Gastroesophageal sphincter (tissue), 4 donors: ENCODE results near the gene PYGB. TPM values are rescaled to one million over a fixed set of nuclear protein-coding genes. Genes with fewer than 3 reads are reported as not detected.

ENCODE experiments used
- ATAC-seq: fragments of 150-250 bp; one replicate; pipeline ENCODE4 v1.9.1; 2016; ENCODE audit warnings: mild to moderate bottlenecking, moderate library complexity
- H3K27ac ChIP-seq, 4 donors: fragments of 200-600 bp; sonication (generic) in 3 of 4; 1 replicate in 3 of 4; 2 replicates in 1 of 4; pipeline ENCODE4 v1.5.1; 2016 to 2019
- H3K27me3 ChIP-seq: fragments of 200-600 bp; sonication (generic); one replicate; pipeline ENCODE4 v1.5.1; 2019
- H3K36me3 ChIP-seq, 2 donors: fragments of 200-600 bp; sonication (generic); one replicate each; pipeline ENCODE4 v1.5.1; 2019; ENCODE audit warnings: control low read depth in 1 of 2
- H3K4me1 ChIP-seq, 3 donors: fragments of 200-600 bp; sonication (generic); 1 replicate in 2 of 3; 2 replicates in 1 of 3; pipeline ENCODE4 v1.5.1; 2016 to 2019; ENCODE audit warnings: control low read depth in 2 of 3
- H3K4me3 ChIP-seq, 2 donors: fragments of 200-600 bp; sonication (generic); one replicate each; pipeline ENCODE4 v1.5.1; 2019; ENCODE audit warnings: mild to moderate bottlenecking in 1 of 2, moderate library complexity in 1 of 2
- H3K9me3 ChIP-seq, 3 donors: fragments of 200-600 bp; sonication (generic); one replicate each; pipeline ENCODE4 v1.5.1; 2017 to 2019; ENCODE audit warnings: control low read depth in 2 of 3
- CTCF ChIP-seq, 4 experiments: fragments of 200-600 bp in 2 of 4; fragments of 450-650 bp in 2 of 4; sonication (generic) in 1 of 4; IDR thresholded peaks; one replicate each; pipeline ENCODE4 v1.5.1; 2017 to 2019; ENCODE audit warnings: antibody characterized with exemption in 4 of 4, mild to moderate bottlenecking in 2 of 4, moderate library complexity in 2 of 4
- EP300 ChIP-seq: sonication (generic); formaldehyde crosslinking; IDR thresholded peaks from one replicate; pipeline ENCODE4 v1.6.1; 2017; ENCODE audit warnings: antibody characterized with exemption, mild to moderate bottlenecking
- POLR2A ChIP-seq, 2 donors: fragments of 450-650 bp; IDR thresholded peaks; one replicate each; pipeline ENCODE4 v1.6.1; 2017; ENCODE audit warnings: antibody characterized with exemption in 2 of 2, mild to moderate bottlenecking in 2 of 2, moderate library complexity in 1 of 2
- POLR2AphosphoS5 ChIP-seq: sonication (generic); formaldehyde crosslinking; IDR thresholded peaks from one replicate; pipeline ENCODE4 v1.6.1; 2017; ENCODE audit warnings: antibody characterized with exemption
- WGBS, 2 donors: methylation state at CpG; one replicate each; pipeline ENCODE4 v1.1.5; 2018; ENCODE audit warnings: low coverage in 1 of 2; 5-methylcytosine and 5-hydroxymethylcytosine counted together
- total RNA-seq, 4 donors: library from RNA; depleted of rRNA; stranded (reverse); fragments of >200 nt; gene quantifications; one replicate each; pipeline ENCODE4 v1.1.0, GENCODE V29; 2016

The PYGB gene
- total RNA-seq, 4 donors from 2014 or later, result 131 to 663 (median 337) TPM

GRCh38 chr20:25290646-25291431, 43.0 kb downstream of the PYGB start:
- Histone ChIP-seq H3K4me3 (no peak overlapping the region), H3K27me3 (no peaks in the 10 kb centered on the region), H3K27ac (peak overlapping the region in 3 of 4 donors; percentile 33 to 75 (median 45)), H3K4me1 (peaks cover 0 to 34% (median 9%) of the 10 kb centered on the region in 3 donors), H3K9me3 (no peaks in the 10 kb centered on the region), H3K36me3 (peaks cover 0 to 86% of the 10 kb centered on the region in 2 donors)
- no peak for TF ChIP-seq POLR2A (IDR thresholded peaks at IDR 0.05)
- TF ChIP-seq CTCF (IDR thresholded peaks at IDR 0.05), result no peak
- TF ChIP-seq POLR2AphosphoS5, result no peak
- no peak for TF ChIP-seq EP300
- 89% methylated on average over 7 of the region's 22 CpGs; no CpG with 5 or more reads in 1 of the 2 donors for WGBS, 2 donors
- ATAC-seq, result no peak

GRCh38 chr20:25291432-25292133, 43.7 kb downstream of the PYGB start:
- no peaks in the 10 kb centered on the region for H3K9me3 ChIP-seq
- peaks cover 0 to 42% (median 16%) of the 10 kb centered on the region in 3 donors for H3K4me1 ChIP-seq
- H3K4me3 ChIP-seq, result no peak overlapping the region
- no CpG with 5 or more reads among the region's 26 CpGs for WGBS, 2 donors
- H3K36me3 ChIP-seq, result peaks cover 0 to 86% of the 10 kb centered on the region in 2 donors
- no peaks in the 10 kb centered on the region for H3K27me3 ChIP-seq
- ATAC-seq, result no peak
- peak overlapping the region in 3 of 4 donors; percentile 33 to 75 (median 45) for H3K27ac ChIP-seq
- no peak for TF ChIP-seq POLR2A (IDR thresholded peaks at IDR 0.05)
- no peak for TF ChIP-seq EP300
- no peak for TF ChIP-seq POLR2AphosphoS5
- TF ChIP-seq CTCF (IDR thresholded peaks at IDR 0.05), result no peak

GRCh38 chr20:25292176-25292891, 44.4 kb downstream of the PYGB start:
- Histone ChIP-seq H3K36me3 (peaks cover 0 to 86% of the 10 kb centered on the region in 2 donors), H3K27ac (peak overlapping the region in 3 of 4 donors; percentile 33 to 75 (median 73)), H3K4me3 (no peak overlapping the region), H3K27me3 (no peaks in the 10 kb centered on the region), H3K9me3 (no peaks in the 10 kb centered on the region), H3K4me1 (peaks cover 0 to 49% (median 16%) of the 10 kb centered on the region in 3 donors)
- WGBS, 2 donors, result 80% methylated on average over 4 of the region's 35 CpGs; no CpG with 5 or more reads in 1 of the 2 donors
- no peak for ATAC-seq
- TF ChIP-seq EP300, result no peak
- no peak for TF ChIP-seq POLR2AphosphoS5
- no peak for TF ChIP-seq CTCF (IDR thresholded peaks at IDR 0.05)
- TF ChIP-seq POLR2A (IDR thresholded peaks at IDR 0.05), result no peak

GRCh38 chr20:25293507-25293906, 45.6 kb downstream of the PYGB start:
- ATAC-seq, result no peak
- H3K4me1 ChIP-seq, result peaks cover 0 to 54% (median 16%) of the 10 kb centered on the region in 3 donors
- H3K27me3 ChIP-seq, result no peaks in the 10 kb centered on the region
- 47% methylated on average over 5 of the region's 10 CpGs; no CpG with 5 or more reads in 1 of the 2 donors for WGBS, 2 donors
- H3K27ac ChIP-seq, result peak overlapping the region in 3 of 4 donors; percentile 73 to 75 (median 74)
- TF ChIP-seq CTCF (IDR thresholded peaks at IDR 0.05), result no peak
- no peak for TF ChIP-seq POLR2A (IDR thresholded peaks at IDR 0.05)
- no peak for TF ChIP-seq EP300
- TF ChIP-seq POLR2AphosphoS5, result no peak
- no peaks in the 10 kb centered on the region for H3K9me3 ChIP-seq
- peaks cover 0 to 86% of the 10 kb centered on the region in 2 donors for H3K36me3 ChIP-seq
- H3K4me3 ChIP-seq, result no peak overlapping the region
